ENCODE measurements around the gene CALCOCO1.

- TF ChIP-seq NFRKB (IDR thresholded peaks at IDR 0.05; ENCODE audit: low read depth) = no peak
- TF ChIP-seq SIN3B (IDR thresholded peaks at IDR 0.05; ENCODE audit: low read depth) = no peak
- TF ChIP-seq POLR2A (conservative IDR thresholded peaks at IDR 0.05) = no peak
- TF ChIP-seq EGR1 (conservative IDR thresholded peaks at IDR 0.05) = no peak
These were observed 29.2 kb upstream of the CALCOCO1 start for GRCh38 chr12:53756300-53757100.
